IMR-90 (cell line): ENCODE results near the gene TLR1. TPM values are rescaled to one million over a fixed set of nuclear protein-coding genes. Genes with fewer than 3 reads are reported as not detected.

Experiments
- ATAC-seq: fragments of 200-7000 bp; cut with Tn5 transposase; 2 replicates; pipeline ENCODE4 v1.9.1; 2020; ENCODE audit warnings: low read depth, mild to moderate bottlenecking, moderate library complexity
- BruUV-seq: library from RNA; stranded (reverse); fragments of 400-500 nt; replicated peaks from 2 replicates; lab custom pipeline; 2021; lab: Mats Ljungman, UMichigan
- CTCF ChIA-PET: fragments of 300-600 bp; formaldehyde crosslinking; extraction: SDS; loops from one replicate; lab custom pipeline; 2021; ENCODE audit warnings: antibody characterized with exemption; lab: Yijun Ruan, JAX
- POLR2A ChIA-PET: fragments of 300-600 bp; sonication (Branson Sonifier 250); formaldehyde crosslinking; loops from one replicate; lab custom pipeline; 2022; ENCODE audit warnings: antibody characterized with exemption; ENCODE audit not compliant: unreplicated experiment; lab: Charles Lee
- DNase-seq: peaks from one replicate; pipeline ENCODE4 v3.0.0; 2013
- H2AFZ ChIP-seq: replicated peaks from 2 replicates; pipeline ENCODE3; 2013; ENCODE audit warnings: low read length, mild to moderate bottlenecking; ENCODE audit not compliant: poor library complexity
- H2AK5ac ChIP-seq: 2 replicates; pipeline ENCODE4 v1.6.1; 2013; ENCODE audit warnings: low read depth, low read length, inconsistent platforms
- H2AK9ac ChIP-seq: replicated peaks from 2 replicates; pipeline ENCODE3; 2013; ENCODE audit warnings: mild to moderate bottlenecking, low read depth, low read length, moderate library complexity; ENCODE audit not compliant: poor library complexity
- H2BK120ac ChIP-seq: 2 replicates; pipeline ENCODE4 v1.6.1; 2013; ENCODE audit warnings: low read depth, low read length, inconsistent platforms
- H2BK15ac ChIP-seq: 3 replicates; pipeline ENCODE4 v1.6.1; 2013; ENCODE audit warnings: low read depth, low read length, inconsistent platforms
- H2BK20ac ChIP-seq: 2 replicates; pipeline ENCODE4 v1.6.1; 2013; ENCODE audit warnings: low read depth, mild to moderate bottlenecking, inconsistent platforms, low read length, moderate library complexity
- H2BK5ac ChIP-seq: 2 replicates; pipeline ENCODE4 v1.6.1; 2013; ENCODE audit warnings: mild to moderate bottlenecking, low read depth, low read length, inconsistent platforms; ENCODE audit not compliant: poor library complexity, severe bottlenecking
- H3K14ac ChIP-seq: replicated peaks from 2 replicates; pipeline ENCODE4 v1.6.1; 2013; ENCODE audit warnings: low read depth, low read length, inconsistent platforms
- H3K18ac ChIP-seq: 2 replicates; pipeline ENCODE4 v1.6.1; 2013; ENCODE audit warnings: low read depth, low read length, control low read depth
- H3K23ac ChIP-seq: 2 replicates; pipeline ENCODE4 v1.6.1; 2013; ENCODE audit warnings: low read depth, low read length, inconsistent platforms
- H3K27ac ChIP-seq: 2 replicates; pipeline ENCODE4 v1.5.1; 2013; ENCODE audit warnings: mild to moderate bottlenecking, control low read depth, low read length; ENCODE audit not compliant: insufficient read depth
- H3K27me3 ChIP-seq: 2 replicates; pipeline ENCODE4 v1.6.1; 2013; ENCODE audit warnings: low read length; ENCODE audit not compliant: control insufficient read depth, insufficient read depth
- H3K36me3 ChIP-seq: 2 replicates; pipeline ENCODE4 v1.6.1; 2013; ENCODE audit warnings: low read length, mixed read lengths; ENCODE audit not compliant: control insufficient read depth, insufficient read depth
- H3K4ac ChIP-seq: 2 replicates; pipeline ENCODE4 v1.6.1; 2013; ENCODE audit warnings: low read depth, low read length, inconsistent platforms
- H3K4me1 ChIP-seq: 2 replicates; pipeline ENCODE4 v1.6.1; 2013; ENCODE audit warnings: low read length, mixed read lengths; ENCODE audit not compliant: control insufficient read depth, insufficient read depth
- H3K4me2 ChIP-seq: 2 replicates; pipeline ENCODE4 v1.6.1; 2013; ENCODE audit warnings: low read depth, mild to moderate bottlenecking, control low read depth, low read length, moderate library complexity
- H3K4me3 ChIP-seq: 2 replicates; pipeline ENCODE4 v1.5.1; 2013; ENCODE audit warnings: low read depth, mild to moderate bottlenecking, control low read depth, low read length, moderate library complexity; ENCODE audit not compliant: insufficient read depth
- H3K56ac ChIP-seq: 2 replicates; pipeline ENCODE4 v1.6.1; 2013; ENCODE audit warnings: low read length, inconsistent platforms; ENCODE audit not compliant: insufficient read depth; ENCODE audit errors: extremely low read depth
- H3K79me1 ChIP-seq, 2 experiments: 2 replicates each; pipeline ENCODE4 v1.6.1; 2013; ENCODE audit warnings: low read length in 2 of 2, inconsistent platforms in 1 of 2, low read depth in 1 of 2
- H3K9ac ChIP-seq: 2 replicates; pipeline ENCODE4 v1.6.1; 2013; ENCODE audit warnings: low read depth, low read length, control low read depth
- H3K9me1 ChIP-seq: 2 replicates; pipeline ENCODE4 v1.6.1; 2013; ENCODE audit warnings: low read length, inconsistent platforms; ENCODE audit not compliant: insufficient read depth
- H3K9me3 ChIP-seq: 2 replicates; pipeline ENCODE4 v1.6.1; 2013; ENCODE audit warnings: low read length; ENCODE audit not compliant: control insufficient read depth, insufficient read depth
- H4K20me1 ChIP-seq: 2 replicates; pipeline ENCODE4 v1.6.1; 2013; ENCODE audit warnings: low read length, inconsistent platforms; ENCODE audit not compliant: insufficient read depth
- H4K5ac ChIP-seq: 2 replicates; pipeline ENCODE4 v1.6.1; 2013; ENCODE audit warnings: mild to moderate bottlenecking, low read depth, low read length, control low read depth
- H4K8ac ChIP-seq, 2 experiments: 2 replicates each; pipeline ENCODE4 v1.6.1; 2013; ENCODE audit warnings: low read depth in 2 of 2, low read length in 2 of 2, control low read depth in 1 of 2, inconsistent platforms in 1 of 2
- H4K91ac ChIP-seq: 2 replicates; pipeline ENCODE4 v1.6.1; 2013; ENCODE audit warnings: low read depth, low read length, inconsistent platforms; ENCODE audit not compliant: insufficient read depth
- RFX5 ChIP-seq: IDR thresholded peaks from 2 replicates; pipeline ENCODE4 v1.8.0; 2012; ENCODE audit warnings: low read depth, mild to moderate bottlenecking, low read length, moderate library complexity
- SMC3 ChIP-seq: fragments of 150-350 bp; IDR thresholded peaks from 2 replicates; pipeline ENCODE4 v1.6.1; 2016; ENCODE audit warnings: low read depth, mild to moderate bottlenecking, antibody characterized with exemption, low read length, moderate library complexity
- WGBS, 2 experiments: methylation state at CpG; one replicate each; pipeline versions ENCODE4 v1.1.5 to v1.1.7; 2013; ENCODE audit warnings: missing lambda C conversion rate in 2 of 2; ENCODE audit not compliant: insufficient read length in 1 of 2; ENCODE audit errors: extremely low coverage in 2 of 2; 5-methylcytosine and 5-hydroxymethylcytosine counted together
- dilution Hi-C: fragments of 300-500 bp; cut with HindIII; formaldehyde crosslinking; loops from one replicate; pipeline ENCODE4 v1.14.3; 2018; ENCODE audit warnings: low sequenced_read_pairs; ENCODE audit not compliant: unreplicated experiment
- in situ Hi-C: fragments of 300-500 bp; cut with MboI; formaldehyde crosslinking; loops from 3 replicates; pipeline ENCODE4 v1.14.3; 2019; ENCODE audit warnings: low sequenced_read_pairs, inconsistent platforms, mixed read lengths
- intact Hi-C: fragments of 100-400 bp; cut with micrococcal nuclease; formaldehyde crosslinking; loops from 2 replicates; pipeline ENCODE4 v1.10.0; 2022
- polyA plus RNA-seq, 3 experiments: library from polyadenylated mRNA; depleted of rRNA; stranded (reverse); fragments of >200 nt; gene quantifications; 2 replicates each; pipeline ENCODE4 v1.2.3, GENCODE V29; 2012; ENCODE audit warnings: low replicate concordance in 1 of 3
- total RNA-seq: library from RNA; depleted of rRNA; stranded (reverse); fragments of >200 nt; gene quantifications from 2 replicates; pipeline ENCODE4 v1.2.3, GENCODE V29; 2012

TLR1 gene
- total and polyA plus RNA-seq, 2 of the 4 experiments (the other 2 are of a cell fraction), result 0.24 to 1.1 TPM

- in situ Hi-C loops (no loop called here), intact Hi-C loops (loop anchor here (5.0 kb wide), 1 partner anchor 33 kb away; no protein-coding TSS in a partner anchor), dilution Hi-C loops (no loop called here)
- H3K9me3 ChIP-seq, result no peaks in the 10 kb centered on the region
- H2AK9ac ChIP-seq, result no peak overlapping the region
- no peak overlapping the region for H3K56ac ChIP-seq
- no peak overlapping the region for H2AK5ac ChIP-seq
- no peak overlapping the region for H3K9ac ChIP-seq
- no peak overlapping the region for H2BK20ac ChIP-seq
- BruUV-seq, result no TSS peak
- H3K14ac ChIP-seq, result no peak overlapping the region
- POLR2A ChIA-PET, result no interaction called here
- H3K27me3 ChIP-seq, result no peaks in the 10 kb centered on the region; the same call in 1 of the 2 replicates
- WGBS, 2 experiments, result no CpG with 5 or more reads among the region's 2 CpGs
- TF ChIP-seq RFX5 (no peak), SMC3 (no peak)
- H4K20me1 ChIP-seq, result no peaks in the 10 kb centered on the region
- no peak overlapping the region for H3K4me2 ChIP-seq
- ATAC-seq (no peak), DNase-seq (no peak)
- H3K36me3 ChIP-seq, result no peaks in the 10 kb centered on the region
- H2AFZ ChIP-seq, result no peak overlapping the region
- no peak overlapping the region for H2BK5ac ChIP-seq
- no peak overlapping the region for H4K91ac ChIP-seq
- H3K27ac ChIP-seq, result no peak overlapping the region
- H4K5ac ChIP-seq, result no peak overlapping the region
- CTCF ChIA-PET, result no interaction called here
- H3K4ac ChIP-seq, result no peak overlapping the region
- H4K8ac ChIP-seq, result no peak overlapping the region
- no peak overlapping the region for H3K23ac ChIP-seq
- H3K4me1 ChIP-seq, result no peaks in the 10 kb centered on the region
- H2BK120ac ChIP-seq, result no peak overlapping the region
- no peaks in the 10 kb centered on the region for H3K9me1 ChIP-seq
- no peak overlapping the region for H3K18ac ChIP-seq
- no peak overlapping the region for H2BK15ac ChIP-seq
- no peak overlapping the region for H3K4me3 ChIP-seq
- no peaks in the 10 kb centered on the region for H3K79me1 ChIP-seq
Measured at GRCh38 chr4:38800366-38800765, 4.2 kb downstream of the TLR1 start.
